Measurements from ENCODE around the gene ABCA8. TPM values are rescaled to one million over a fixed set of nuclear protein-coding genes. Genes with fewer than 3 reads are reported as not detected.
"Not testable (repeated sequence)": the region's sequence is repeated elsewhere in the genome, so short reads cannot be mapped to it uniquely, and the experiment has no call there.

ABCA8 gene
- total RNA-seq, 1 experiment from 2014 or later = not detected

- not testable (repeated sequence) for DNase-seq (ENCODE audit: low read depth)
Measured at GRCh38 chr17:68824185-68824584, 131.0 kb downstream of the ABCA8 start.

- no peak for DNase-seq (ENCODE audit: low read depth)
Measured at GRCh38 chr17:68822719-68823289, 132.4 kb downstream of the ABCA8 start.

GRCh38 chr17:68821860-68822696, 133.1 kb downstream of the ABCA8 start:
- peak; percentile 56 for DNase-seq (ENCODE audit: low read depth)

GRCh38 chr17:68820825-68821481, 134.2 kb downstream of the ABCA8 start:
- no peak for DNase-seq (ENCODE audit: low read depth)

GRCh38 chr17:68820476-68820824, 134.7 kb downstream of the ABCA8 start:
- DNase-seq (ENCODE audit: low read depth) = no peak

GRCh38 chr17:68819465-68819864, 135.7 kb downstream of the ABCA8 start:
- no peak for DNase-seq (ENCODE audit: low read depth)

Other genes with a start within 250 kb of the ABCA8 start
- gene ABCA9, start 105.5 kb upstream of the ABCA8 start, total RNA-seq (2014; rRNA removed; shearing (Covaris generic)) = 0.09 TPM in 1 of 2 replicates, not detected in the other
- 0.03 TPM in 1 of 2 replicates, not detected in the other for gene ABCA6, start 186.5 kb upstream of the ABCA8 start, total RNA-seq (2014; rRNA removed; shearing (Covaris generic))